Mesendoderm (in vitro differentiated cells): Measurements from ENCODE around the gene DNAJB1.
A peak's percentile ranks its signal among the peaks of the same experiment; 100 is the strongest.

Experiments
- DNase-seq: peaks from one replicate; pipeline ENCODE4 v3.0.0; 2013
- H2AK5ac ChIP-seq: 2 replicates; pipeline ENCODE4 v1.6.1; 2013; ENCODE audit warnings: low read length, inconsistent platforms
- H2BK120ac ChIP-seq: 2 replicates; pipeline ENCODE4 v1.6.1; 2013; ENCODE audit warnings: low read depth, mild to moderate bottlenecking, low read length, moderate library complexity, mixed read lengths
- H2BK15ac ChIP-seq: replicated peaks from 2 replicates; pipeline ENCODE4 v1.6.1; 2013; ENCODE audit warnings: low read depth, mild to moderate bottlenecking, moderate library complexity
- H2BK5ac ChIP-seq: 2 replicates; pipeline ENCODE4 v1.6.1; 2013; ENCODE audit warnings: low read length, inconsistent platforms
- H3K18ac ChIP-seq: 2 replicates; pipeline ENCODE4 v1.6.1; 2013; ENCODE audit warnings: mild to moderate bottlenecking, low read length, mixed read lengths
- H3K23ac ChIP-seq: one replicate; pipeline ENCODE4 v1.6.1; 2013; ENCODE audit warnings: low read length
- H3K27ac ChIP-seq: 2 replicates; pipeline ENCODE4 v1.5.1; 2013; ENCODE audit warnings: low read depth, mild to moderate bottlenecking, inconsistent platforms, low read length, moderate library complexity
- H3K27me3 ChIP-seq: 2 replicates; pipeline ENCODE4 v1.6.1; 2013; ENCODE audit warnings: low read length, control low read depth, mild to moderate bottlenecking, inconsistent platforms; ENCODE audit not compliant: insufficient read depth, poor library complexity
- H3K36me3 ChIP-seq: 2 replicates; pipeline ENCODE4 v1.6.1; 2013; ENCODE audit warnings: low read length, inconsistent platforms; ENCODE audit not compliant: control insufficient read depth, insufficient read depth
- H3K4ac ChIP-seq: one replicate; pipeline ENCODE4 v1.6.1; 2013; ENCODE audit warnings: low read depth, mild to moderate bottlenecking, low read length, moderate library complexity
- H3K4me1 ChIP-seq: 2 replicates; pipeline ENCODE4 v1.6.1; 2013; ENCODE audit warnings: low read depth, low read length, inconsistent platforms; ENCODE audit not compliant: control insufficient read depth
- H3K4me2 ChIP-seq: 2 replicates; pipeline ENCODE4 v1.6.1; 2013; ENCODE audit warnings: low read length
- H3K4me3 ChIP-seq: 2 replicates; pipeline ENCODE4 v1.5.1; 2013; ENCODE audit warnings: mild to moderate bottlenecking, low read length
- H3K56ac ChIP-seq: one replicate; pipeline ENCODE4 v1.6.1; 2013; ENCODE audit warnings: low read length
- H3K79me1 ChIP-seq: 2 replicates; pipeline ENCODE4 v1.6.1; 2013; ENCODE audit warnings: low read length, inconsistent platforms
- H3K79me2 ChIP-seq: 2 replicates; pipeline ENCODE4 v1.6.1; 2013; ENCODE audit warnings: mild to moderate bottlenecking, low read length; ENCODE audit not compliant: control insufficient read depth, insufficient read depth
- H3K9ac ChIP-seq: 2 replicates; pipeline ENCODE4 v1.6.1; 2013; ENCODE audit warnings: low read length, inconsistent platforms
- H4K5ac ChIP-seq: one replicate; pipeline ENCODE4 v1.6.1; 2013; ENCODE audit warnings: low read length
- H4K8ac ChIP-seq: one replicate; pipeline ENCODE4 v1.6.1; 2013; ENCODE audit warnings: low read depth, mild to moderate bottlenecking, control low read depth, low read length, moderate library complexity
- WGBS: extraction: QIAGEN DNeasy Blood & Tissue Kit; methylation state at CpG from one replicate; pipeline ENCODE4 v1.1.7; 2013; ENCODE audit warnings: low lambda C conversion rate, missing lambda C conversion rate; ENCODE audit not compliant: insufficient coverage; ENCODE audit errors: extremely low coverage; 5-methylcytosine and 5-hydroxymethylcytosine counted together

The DNAJB1 gene

DNA sequence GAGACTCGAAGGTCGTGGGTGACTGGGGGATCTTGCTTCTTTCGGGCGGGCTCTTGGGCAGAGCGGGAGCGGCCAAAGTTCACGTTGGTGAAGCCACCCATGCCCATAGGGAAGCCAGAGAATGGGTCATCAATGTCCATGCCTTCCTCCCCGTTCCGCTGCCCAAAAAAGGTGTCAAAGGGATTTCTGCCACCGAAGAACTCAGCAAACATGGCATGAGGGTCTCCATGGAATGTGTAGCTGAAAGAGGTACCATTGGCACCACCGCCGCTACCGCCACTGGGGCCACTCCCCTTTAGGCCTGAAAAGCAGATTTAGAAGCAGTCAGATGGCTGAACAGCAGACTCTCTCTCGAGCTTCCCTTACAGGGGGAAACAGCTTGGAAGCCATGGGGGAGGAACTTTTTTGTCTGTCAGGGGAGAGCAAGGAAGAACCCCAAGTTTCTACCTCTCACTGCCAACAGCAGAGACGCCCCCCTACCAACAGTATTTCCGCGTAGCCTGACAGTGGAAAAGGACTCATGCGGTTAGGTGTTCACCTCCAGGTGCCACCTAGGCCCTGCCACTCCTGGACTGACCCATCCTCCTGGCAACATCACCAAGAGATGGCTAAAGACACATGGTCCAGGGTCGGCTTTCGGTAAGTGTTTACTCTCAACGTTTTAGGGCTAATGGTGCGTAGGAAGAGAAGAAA lies 1.3 kb downstream of the DNAJB1 start:
- Histone ChIP-seq H3K4me1 (peaks cover 8% of the 10 kb centered on the region), H2BK15ac (no peak overlapping the region), H4K5ac (no peak overlapping the region), H4K8ac (no peak overlapping the region), H3K4me2 (peak overlapping the region; percentile 89), H3K18ac (no peak overlapping the region), H3K27ac (peak overlapping the region; percentile 45), H2BK120ac (no peak overlapping the region), H3K79me2 (peaks cover 25% of the 10 kb centered on the region), H3K56ac (peak overlapping the region; percentile 97), H2AK5ac (no peak overlapping the region), H3K9ac (peak overlapping the region; percentile 99), H3K4ac (no peak overlapping the region), H3K23ac (no peak overlapping the region), H2BK5ac (no peak overlapping the region), H3K27me3 (no peaks in the 10 kb centered on the region), H3K79me1 (peaks cover 19% of the 10 kb centered on the region), H3K36me3 (peaks cover 17% of the 10 kb centered on the region), H3K4me3 (peak overlapping the region; percentile 87)
- no peak for DNase-seq
- WGBS, result no CpG with 5 or more reads among the region's 22 CpGs

DNA sequence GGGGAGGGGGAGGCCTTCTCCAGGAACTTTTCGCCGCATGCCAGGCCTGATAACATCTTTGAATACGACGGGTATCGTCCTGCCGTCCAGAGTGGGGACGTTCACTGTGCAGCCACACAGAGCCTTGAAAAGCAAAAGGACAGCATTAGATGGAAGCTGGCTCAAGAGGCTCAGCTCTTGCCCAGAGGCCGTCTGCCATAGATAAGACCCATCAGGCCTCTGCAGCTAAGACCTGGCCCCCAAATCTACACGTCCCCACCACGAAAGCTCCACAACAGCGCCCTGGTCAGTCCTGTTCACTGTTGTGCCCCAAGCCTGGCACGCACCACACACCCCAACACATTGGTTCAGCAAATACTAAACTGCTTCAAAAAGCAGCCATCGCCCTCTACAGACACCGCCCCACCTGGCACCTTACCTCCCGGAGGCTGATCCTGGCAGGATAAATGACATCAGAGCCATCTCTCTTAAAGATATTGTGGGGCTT lies 2.1 kb downstream of the DNAJB1 start:
- peak overlapping the region; percentile 89 for H3K4me2 ChIP-seq
- no CpG with 5 or more reads among the region's 15 CpGs for WGBS
- no peak overlapping the region for H2BK15ac ChIP-seq
- no peak overlapping the region for H2AK5ac ChIP-seq
- H4K5ac ChIP-seq, result no peak overlapping the region
- H3K9ac ChIP-seq, result peak overlapping the region; percentile 99
- peaks cover 17% of the 10 kb centered on the region for H3K36me3 ChIP-seq
- H2BK5ac ChIP-seq, result no peak overlapping the region
- H3K4me3 ChIP-seq, result no peak overlapping the region
- no peaks in the 10 kb centered on the region for H3K27me3 ChIP-seq
- DNase-seq, result no peak
- no peak overlapping the region for H3K27ac ChIP-seq
- H3K23ac ChIP-seq, result no peak overlapping the region
- no peak overlapping the region for H3K4ac ChIP-seq
- peaks cover 25% of the 10 kb centered on the region for H3K79me2 ChIP-seq
- peaks cover 8% of the 10 kb centered on the region for H3K4me1 ChIP-seq
- H4K8ac ChIP-seq, result no peak overlapping the region
- H2BK120ac ChIP-seq, result no peak overlapping the region
- peak overlapping the region; percentile 78 for H3K56ac ChIP-seq
- H3K18ac ChIP-seq, result no peak overlapping the region
- peaks cover 19% of the 10 kb centered on the region for H3K79me1 ChIP-seq

DNA sequence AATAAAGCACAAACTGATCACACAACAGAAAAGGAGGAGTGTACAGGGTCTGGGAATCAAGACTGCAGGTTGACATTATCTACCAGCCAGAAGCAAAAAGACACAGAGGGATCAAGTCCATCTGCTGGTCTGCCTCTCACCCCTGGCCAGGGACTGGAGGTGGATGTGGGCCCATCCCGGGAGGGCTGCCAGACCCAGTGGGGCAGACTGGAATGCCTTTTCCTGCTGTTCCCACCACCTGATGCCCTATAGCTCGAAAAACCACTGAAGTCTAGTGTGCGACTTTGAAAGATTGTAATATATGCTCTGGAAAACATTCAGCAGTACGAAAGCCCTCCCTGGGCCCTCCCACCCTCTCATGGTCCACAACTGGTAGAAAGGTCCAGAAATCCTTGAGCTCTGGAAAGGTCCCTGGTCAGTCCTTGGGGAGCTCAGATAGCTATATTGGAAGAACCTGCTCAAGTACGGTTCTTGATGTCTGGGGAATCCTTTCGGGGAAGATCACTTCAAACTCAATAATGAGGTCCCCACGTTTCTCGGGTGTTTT lies 2.6 kb downstream of the DNAJB1 start:
- Histone ChIP-seq H3K18ac (no peak overlapping the region), H3K56ac (peak overlapping the region; percentile 78), H2BK15ac (no peak overlapping the region), H3K4me2 (peak overlapping the region; percentile 89), H3K79me1 (peaks cover 19% of the 10 kb centered on the region), H2BK120ac (no peak overlapping the region), H3K23ac (no peak overlapping the region), H3K27me3 (no peaks in the 10 kb centered on the region), H4K5ac (no peak overlapping the region), H3K9ac (peak overlapping the region; percentile 99), H3K4ac (no peak overlapping the region), H3K79me2 (peaks cover 25% of the 10 kb centered on the region), H2BK5ac (no peak overlapping the region), H4K8ac (no peak overlapping the region), H2AK5ac (no peak overlapping the region), H3K4me3 (no peak overlapping the region), H3K27ac (no peak overlapping the region), H3K4me1 (peaks cover 8% of the 10 kb centered on the region), H3K36me3 (peaks cover 17% of the 10 kb centered on the region)
- no CpG with 5 or more reads among the region's 8 CpGs for WGBS
- DNase-seq, result no peak

DNA sequence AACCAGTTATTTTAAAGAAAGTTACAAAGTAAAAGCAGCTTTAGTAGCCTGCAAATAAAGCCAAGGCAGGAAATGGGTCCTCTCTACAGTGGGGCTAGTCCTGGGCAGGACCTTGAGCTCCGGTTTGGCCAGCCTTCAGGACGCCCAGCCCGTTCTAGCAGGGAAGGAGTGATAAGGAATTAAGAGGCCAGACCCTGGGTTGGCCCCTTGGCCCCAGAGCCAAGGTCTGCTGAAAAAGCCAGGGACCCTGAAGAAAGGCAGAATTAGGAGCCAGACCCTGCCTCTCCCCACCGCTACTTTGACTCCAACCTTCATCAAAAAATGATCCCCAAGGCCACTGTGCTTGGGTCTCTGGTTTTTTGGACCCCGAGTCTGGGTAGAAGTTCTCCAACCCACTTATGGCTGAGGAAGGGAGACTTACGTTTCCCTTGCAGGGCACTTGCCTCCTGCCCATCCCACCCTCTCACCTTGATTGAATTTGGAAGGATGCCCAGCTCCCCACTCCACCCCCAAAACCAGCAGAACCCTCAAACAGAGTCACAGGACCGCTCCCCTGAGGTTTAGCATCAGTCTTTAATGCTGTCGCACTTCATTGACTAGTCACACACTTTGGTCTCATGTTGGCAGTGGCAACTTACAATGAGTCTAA lies 3.9 kb downstream of the DNAJB1 start:
- Histone ChIP-seq H3K79me1 (peaks cover 19% of the 10 kb centered on the region), H3K27me3 (no peaks in the 10 kb centered on the region), H3K4me1 (peaks cover 8% of the 10 kb centered on the region), H3K4me3 (no peak overlapping the region), H3K18ac (no peak overlapping the region), H4K5ac (no peak overlapping the region), H2BK15ac (no peak overlapping the region), H3K4me2 (no peak overlapping the region), H3K9ac (no peak overlapping the region), H3K4ac (no peak overlapping the region), H3K79me2 (peaks cover 25% of the 10 kb centered on the region), H3K27ac (no peak overlapping the region), H2BK120ac (no peak overlapping the region), H4K8ac (no peak overlapping the region), H2AK5ac (no peak overlapping the region), H3K36me3 (peaks cover 17% of the 10 kb centered on the region), H3K56ac (no peak overlapping the region), H3K23ac (no peak overlapping the region), H2BK5ac (no peak overlapping the region)
- no peak for DNase-seq
- WGBS, result no CpG with 5 or more reads among the region's 8 CpGs

DNA sequence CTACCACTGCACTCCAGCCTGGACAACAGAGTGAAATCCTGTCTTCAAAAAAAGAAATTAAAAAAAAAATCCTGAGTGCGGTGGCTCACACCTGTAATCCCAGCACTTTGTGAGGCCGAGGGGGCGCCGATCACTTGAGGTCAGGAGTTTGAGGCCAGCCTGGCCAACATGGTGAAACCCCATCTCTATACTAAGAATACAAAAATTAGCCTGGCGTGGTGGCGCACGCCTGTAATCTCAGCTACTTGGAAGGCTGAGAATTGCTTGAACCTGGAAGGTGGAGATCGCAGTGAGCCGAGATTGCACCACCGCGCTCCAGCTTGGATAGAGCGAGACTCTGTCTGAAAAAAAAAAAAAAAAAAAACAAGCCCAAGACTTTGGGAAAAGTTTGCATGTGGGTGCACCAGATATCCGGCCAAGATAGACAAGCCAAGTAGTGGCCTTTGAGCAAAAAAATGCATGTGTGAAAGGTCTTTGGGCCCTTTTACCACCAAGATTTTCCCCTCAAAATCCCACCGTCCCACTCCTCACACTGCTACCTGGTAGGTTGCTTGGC lies 5.7 kb downstream of the DNAJB1 start:
- no peak overlapping the region for H3K23ac ChIP-seq
- H2BK120ac ChIP-seq, result no peak overlapping the region
- no peak overlapping the region for H3K18ac ChIP-seq
- peaks cover 8% of the 10 kb centered on the region for H3K4me1 ChIP-seq
- H2BK5ac ChIP-seq, result no peak overlapping the region
- peaks cover 22% of the 10 kb centered on the region for H3K79me2 ChIP-seq
- H3K4ac ChIP-seq, result no peak overlapping the region
- no peaks in the 10 kb centered on the region for H3K27me3 ChIP-seq
- H3K9ac ChIP-seq, result no peak overlapping the region
- peaks cover 17% of the 10 kb centered on the region for H3K36me3 ChIP-seq
- WGBS, result no CpG with 5 or more reads among the region's 14 CpGs
- no peak for DNase-seq
- no peak overlapping the region for H2AK5ac ChIP-seq
- H4K5ac ChIP-seq, result no peak overlapping the region
- no peak overlapping the region for H3K4me3 ChIP-seq
- peaks cover 19% of the 10 kb centered on the region for H3K79me1 ChIP-seq
- H3K27ac ChIP-seq, result no peak overlapping the region
- no peak overlapping the region for H3K4me2 ChIP-seq
- no peak overlapping the region for H4K8ac ChIP-seq
- H3K56ac ChIP-seq, result no peak overlapping the region
- H2BK15ac ChIP-seq, result no peak overlapping the region
